Measurements from ENCODE around the gene BCAS4. TPM values are rescaled to one million over a fixed set of nuclear protein-coding genes. Genes with fewer than 3 reads are reported as not detected.

Gene BCAS4
- total RNA-seq, 1 experiment from 2014 or later, result 7.6 TPM

GRCh38 chr20:50788045-50788991, 6.5 kb upstream of the BCAS4 start:
- ChIA-PET POLR2A (ENCODE audit: unreplicated experiment) (interaction anchor here (0.5 to 1.2 kb wide), 2 partner anchors 39 to 817 kb away, joined by 3 to 8 read pairs; no protein-coding TSS in a partner anchor), CTCF (interaction anchor here (0.6 to 1.7 kb wide), 15 partner anchors 25 to 818 kb away, joined by 3 to 10 read pairs (median 3); no protein-coding TSS in a partner anchor)
- TF ChIP-seq EZH2 (IDR thresholded peaks at IDR 0.05; ENCODE audit: low read depth), result no peak
- TF ChIP-seq CTCF (conservative IDR thresholded peaks at IDR 0.05), result peak; percentile 87
- intact Hi-C loops (cut with micrococcal nuclease; ENCODE audit: unreplicated experiment), result loop anchor here (1.0 to 5.0 kb wide), 7 partner anchors 44 to 602 kb away; partner anchors contain the start of gene CEBPB
- no TSS peak for BruUV-seq (replicated peaks)
- Histone ChIP-seq H2AFZ (no peak overlapping the region), H3F3A (ENCODE audit: insufficient read depth, low read depth) (peaks cover 25% of the 10 kb centered on the region; the same call in 1 of the 2 replicates), H3K9me2 (ENCODE audit: insufficient read depth) (no peaks in the 10 kb centered on the region), H3K9me3 (ENCODE audit: insufficient read depth, low read depth) (no peaks in the 10 kb centered on the region), H3K36me3 (ENCODE audit: low read depth) (no peaks in the 10 kb centered on the region), H3K4me3 (no peak overlapping the region), H4K20me1 (ENCODE audit: insufficient read depth) (no peaks in the 10 kb centered on the region), H3K4me2 (no peak overlapping the region), H3K27me3 (ENCODE audit: insufficient read depth, low read depth) (no peaks in the 10 kb centered on the region), H3K79me2 (ENCODE audit: low read depth) (no peaks in the 10 kb centered on the region), H3K27ac (no peak overlapping the region), H3K4me1 (replicated peaks; ENCODE audit: insufficient read depth) (peaks cover 18% of the 10 kb centered on the region)
- DNase-seq, result peak; percentile 69 to 75

- ChIA-PET POLR2A (ENCODE audit: unreplicated experiment) (interaction anchor here (0.5 to 0.8 kb wide), 3 partner anchors 53 to 127 kb away, joined by 4 to 14 read pairs (median 6); no protein-coding TSS in a partner anchor), CTCF (interaction anchor here (0.5 to 1.4 kb wide), 3 partner anchors 11 to 164 kb away, joined by 3 to 5 read pairs (median 5); no protein-coding TSS in a partner anchor)
- Histone ChIP-seq H3K27ac (no peak overlapping the region; the same call in 1 of the 2 replicates), H3K4me1 (replicated peaks; ENCODE audit: insufficient read depth) (peaks cover 18% of the 10 kb centered on the region), H3K36me3 (ENCODE audit: low read depth) (no peaks in the 10 kb centered on the region), H3K9me2 (ENCODE audit: insufficient read depth) (no peaks in the 10 kb centered on the region), H3K27me3 (ENCODE audit: insufficient read depth, low read depth) (no peaks in the 10 kb centered on the region), H3K79me2 (ENCODE audit: low read depth) (no peaks in the 10 kb centered on the region), H3K9me3 (ENCODE audit: insufficient read depth, low read depth) (no peaks in the 10 kb centered on the region), H4K20me1 (ENCODE audit: insufficient read depth) (no peaks in the 10 kb centered on the region), H3K4me2 (peak overlapping the region; percentile 82), H3F3A (ENCODE audit: insufficient read depth, low read depth) (peaks cover 25% of the 10 kb centered on the region; the same call in 1 of the 2 replicates), H2AFZ (peak overlapping the region; percentile 49; the same call in 1 of the 2 replicates), H3K4me3 (no peak overlapping the region)
- no peak for TF ChIP-seq EZH2 (IDR thresholded peaks at IDR 0.05; ENCODE audit: low read depth)
- no peak for TF ChIP-seq CTCF (conservative IDR thresholded peaks at IDR 0.05)
- BruUV-seq (replicated peaks), result no TSS peak
- intact Hi-C loops (cut with micrococcal nuclease; ENCODE audit: unreplicated experiment), result loop anchor here (1.0 to 10.0 kb wide), 8 partner anchors 27 to 835 kb away; no protein-coding TSS in a partner anchor
- no peak for DNase-seq
Observed at GRCh38 chr20:50789968-50790650, 4.8 kb upstream of the BCAS4 start.

Measured in PC-9 (cell line).